Measurements from ENCODE around the gene ACAN. TPM values are rescaled to one million over a fixed set of nuclear protein-coding genes. Genes with fewer than 3 reads are reported as not detected.

The ACAN gene
- total and polyA plus RNA-seq, 2 of the 8 experiments (the other 6 are each of a cell fraction or from before 2014, with no cell fraction given), result 0.71 to 0.73 TPM

DNA sequence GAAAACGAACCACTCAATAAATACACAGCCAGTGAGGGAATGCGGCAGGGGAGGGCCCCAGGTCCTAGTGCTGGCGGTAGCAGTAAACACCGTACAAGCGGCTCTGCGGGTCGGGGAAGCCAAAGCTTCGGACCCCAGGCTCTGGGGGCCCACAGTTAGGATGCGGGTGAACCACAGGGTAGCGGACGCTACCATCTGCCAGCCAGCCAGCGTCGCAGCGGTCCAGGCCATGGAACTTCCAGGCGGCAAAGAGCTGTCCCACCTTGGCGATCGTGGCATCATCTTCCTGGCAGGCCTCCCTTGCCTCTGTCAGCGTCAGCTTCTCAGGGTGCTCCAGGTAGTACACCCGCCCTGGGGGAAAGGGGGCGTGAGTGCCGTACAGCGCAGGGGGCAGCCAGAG lies 74.7 kb downstream of the ACAN start:
- H3K18ac ChIP-seq (ENCODE audit: extremely low read depth, low read length), result no peak overlapping the region
- no peaks in the 10 kb centered on the region for H3K79me1 ChIP-seq (ENCODE audit: low read depth, low read length)
- H2BK12ac ChIP-seq (ENCODE audit: low read depth, low read length), result no peak overlapping the region
- ChIA-PET CTCF (ENCODE audit: partially characterized antibody) (interaction anchor here (0.6 to 6.8 kb wide), 31 partner anchors 8 to 574 kb away, joined by 3 to 95 read pairs (median 4); partner anchors contain the start of genes HAPLN3 and ISG20), POLR2A (ENCODE audit: partially characterized antibody) (interaction anchor here (1.0 to 13.9 kb wide), 4 partner anchors 9 to 28 kb away, joined by 3 to 167 read pairs (median 4); partner anchors contain the start of gene HAPLN3)
- H3K23me2 ChIP-seq (ENCODE audit: low read depth, low read length), result no peaks in the 10 kb centered on the region
- no peak overlapping the region for H3K27ac ChIP-seq (ENCODE audit: low read depth, low read length)
- no peak overlapping the region for H3K4me2 ChIP-seq (ENCODE audit: insufficient read depth in 1 of 2, low read depth in 2 of 2, low read length in 2 of 2)
- no peak overlapping the region for H3K4me3 ChIP-seq (ENCODE audit: extremely low read depth in 1 of 4, insufficient read depth in 2 of 4, low read depth in 3 of 4, low read length in 4 of 4)
- H4K8ac ChIP-seq (ENCODE audit: extremely low read depth, insufficient read depth, low read length), result no peak overlapping the region
- H3K56ac ChIP-seq (replicated peaks; ENCODE audit: insufficient read length, low read depth, low read length), result no peak overlapping the region
- H3K23ac ChIP-seq (ENCODE audit: insufficient read length), result no peak overlapping the region
- H4K20me1 ChIP-seq (replicated peaks in 1 of 2; ENCODE audit: control insufficient read depth in 1 of 2, insufficient read depth in 2 of 2, low read length in 2 of 2), result peaks cover 0 to 2% of the 10 kb centered on the region in 2 experiments
- no peak overlapping the region for H2BK5ac ChIP-seq (ENCODE audit: low read depth, low read length)
- no peak overlapping the region for H2BK120ac ChIP-seq (replicated peaks; ENCODE audit: low read depth, low read length)
- no peak overlapping the region for H3K9ac ChIP-seq (replicated peaks in 1 of 4; ENCODE audit: extremely low read depth in 1 of 4, low read depth in 3 of 4, low read length in 3 of 4)
- no peak overlapping the region for H4K91ac ChIP-seq (replicated peaks; ENCODE audit: insufficient read length, low read length)
- peaks cover 4 to 24% (median 22%) of the 10 kb centered on the region in 4 experiments; a peak in 7 of 8 replicates for H3K36me3 ChIP-seq (ENCODE audit: control insufficient read depth in 2 of 4, insufficient read depth in 4 of 4, low read length in 3 of 4)
- H3K4me1 ChIP-seq (replicated peaks in 1 of 4; ENCODE audit: control insufficient read depth in 3 of 4, insufficient read depth in 4 of 4, low read length in 3 of 4), result peaks cover 0 to 6% (median under 1%) of the 10 kb centered on the region in 4 experiments; a peak in 4 of 7 replicates
- DNase-seq (ENCODE audit: low read depth in 1 of 2, low spot score in 2 of 2) (no peak), FAIRE-seq (no peak)
- H3K79me2 ChIP-seq (ENCODE audit: control insufficient read depth in 1 of 2, insufficient read depth in 2 of 2, low read length in 2 of 2), result peaks cover 0 to 5% of the 10 kb centered on the region in 2 experiments; a peak in 1 of 4 replicates
- no peak overlapping the region for H4K5ac ChIP-seq (ENCODE audit: insufficient read length, low read depth, low read length)
- 0 out of 2 replicates have a peak, but pooled peaks have one; percentile 26 for TF ChIP-seq POLR2AphosphoS5 (IDR thresholded peaks at IDR 0.05; ENCODE audit: low read depth, low read length)
- no peak for TF ChIP-seq RFX5 (IDR thresholded peaks at IDR 0.05; ENCODE audit: borderline replicate concordance, low read depth, low read length)
- no peak overlapping the region for H3K14ac ChIP-seq (ENCODE audit: insufficient read length)
- no peak overlapping the region for H3K4ac ChIP-seq (replicated peaks; ENCODE audit: insufficient read length, low read depth, low read length)
- H3K27me3 ChIP-seq (replicated peaks in 1 of 4; ENCODE audit: control insufficient read depth in 3 of 4, extremely low read depth in 1 of 4, insufficient read depth in 3 of 4, low read length in 3 of 4), result no peaks in the 10 kb centered on the region
- 95% methylated on average over 22 of the region's 22 CpGs; no CpG with 5 or more reads in 1 of the 2 experiments for WGBS, 2 experiments (ENCODE audit: extremely low coverage in 1 of 2, insufficient coverage in 1 of 2, insufficient read length in 1 of 2, insufficient replicate concordance in 2 of 2, low coverage in 1 of 2, low lambda C conversion rate in 2 of 2, missing lambda C conversion rate in 1 of 2)
- H2AFZ ChIP-seq (ENCODE audit: low read length), result no peak overlapping the region
- H2BK15ac ChIP-seq (ENCODE audit: low read length), result no peak overlapping the region
- no peaks in the 10 kb centered on the region for H3K9me3 ChIP-seq (ENCODE audit: insufficient read depth in 2 of 2, low read depth in 1 of 2, low read length in 1 of 2)
- H2AK5ac ChIP-seq (ENCODE audit: low read depth, low read length), result no peak overlapping the region
- H2BK20ac ChIP-seq (ENCODE audit: low read length), result no peak overlapping the region
